PC-3 (cell line): ENCODE results near the gene KRTAP5-4. TPM values are rescaled to one million over a fixed set of nuclear protein-coding genes. Genes with fewer than 3 reads are reported as not detected.
"Not testable (repeated sequence)": the region's sequence is repeated elsewhere in the genome, so short reads cannot be mapped to it uniquely, and the experiment has no call there.

Source experiments
- ATAC-seq: fragments of 200-7000 bp; cut with Tn5 transposase; 2 replicates; pipeline ENCODE4 v1.9.1; 2020; ENCODE audit warnings: mild to moderate bottlenecking, moderate library complexity
- BruUV-seq: library from RNA; stranded (reverse); fragments of 400-500 nt; replicated peaks from 2 replicates; lab custom pipeline; 2021; lab: Mats Ljungman, UMichigan
- CTCF ChIA-PET: fragments of 300-600 bp; sonication (Branson Sonifier 250); formaldehyde crosslinking; loops from one replicate; lab custom pipeline; 2022; ENCODE audit warnings: antibody characterized with exemption; lab: Charles Lee
- POLR2A ChIA-PET: fragments of 300-600 bp; sonication (Branson Sonifier 250); formaldehyde crosslinking; loops from one replicate; lab custom pipeline; 2022; ENCODE audit warnings: antibody characterized with exemption; ENCODE audit not compliant: unreplicated experiment; lab: Charles Lee
- DNase-seq: peaks from one replicate; pipeline ENCODE4 v3.0.0-alpha.2; 2015
- H2AFZ ChIP-seq: fragments of 300-600 bp; sonication (generic); 2 replicates; pipeline ENCODE4 v1.6.0; 2016; ENCODE audit warnings: antibody characterized with exemption, low read length
- H3F3A ChIP-seq: fragments of 300-600 bp; sonication (generic); one replicate; pipeline ENCODE4 v1.6.0; 2017; ENCODE audit warnings: antibody characterized with exemption, low read length, control low read depth, mild to moderate bottlenecking; ENCODE audit not compliant: unreplicated experiment
- H3K27ac ChIP-seq: fragments of 300-600 bp; sonication (generic); 2 replicates; pipeline ENCODE4 v1.5.1; 2016; ENCODE audit warnings: mild to moderate bottlenecking, low read length
- H3K27me3 ChIP-seq: fragments of 300-600 bp; sonication (generic); 2 replicates; pipeline ENCODE4 v1.6.1; 2016; ENCODE audit warnings: low read length, mixed read lengths
- H3K36me3 ChIP-seq: fragments of 300-600 bp; sonication (generic); 2 replicates; pipeline ENCODE4 v1.6.1; 2016; ENCODE audit warnings: low read depth, mixed run types, low read length, mixed read lengths
- H3K4me1 ChIP-seq: fragments of 300-600 bp; sonication (generic); 2 replicates; pipeline ENCODE4 v1.5.1; 2016; ENCODE audit warnings: low read length; ENCODE audit not compliant: insufficient read depth
- H3K4me2 ChIP-seq: fragments of 300-600 bp; sonication (generic); 2 replicates; pipeline ENCODE4 v1.6.0; 2016; ENCODE audit warnings: low read length
- H3K4me3 ChIP-seq: fragments of 300-600 bp; sonication (generic); 2 replicates; pipeline ENCODE4 v1.5.1; 2016; ENCODE audit warnings: mild to moderate bottlenecking, low read length, mixed read lengths
- H3K79me2 ChIP-seq: fragments of 300-600 bp; sonication (generic); 2 replicates; pipeline ENCODE4 v1.6.1; 2017; ENCODE audit warnings: low read length, mixed read lengths
- H3K9ac ChIP-seq: fragments of 300-600 bp; sonication (generic); 2 replicates; pipeline ENCODE4 v1.6.0; 2016; ENCODE audit warnings: mild to moderate bottlenecking, low read length
- H3K9me2 ChIP-seq: fragments of 300-600 bp; sonication (generic); replicated peaks from 2 replicates; pipeline ENCODE4 v1.6.1; 2016; ENCODE audit warnings: mixed run types, low read length, mixed read lengths
- H3K9me3 ChIP-seq: fragments of 300-600 bp; sonication (generic); 2 replicates; pipeline ENCODE4 v1.6.1; 2016; ENCODE audit warnings: low read length, mixed read lengths
- H4K20me1 ChIP-seq: fragments of 300-600 bp; sonication (generic); 2 replicates; pipeline ENCODE4 v1.6.1; 2016; ENCODE audit warnings: low read length, mixed read lengths
- CTCF ChIP-seq: fragments of 300-600 bp; sonication (generic); conservative IDR thresholded peaks from 2 replicates; pipeline ENCODE4 v1.5.1; 2017; ENCODE audit warnings: antibody characterized with exemption, low read depth, mild to moderate bottlenecking, low read length
- EZH2 ChIP-seq: fragments of 300-600 bp; sonication (generic); IDR thresholded peaks from one replicate; pipeline ENCODE4 v1.6.1; 2017; ENCODE audit warnings: antibody characterized with exemption, mild to moderate bottlenecking, low read length; ENCODE audit not compliant: unreplicated experiment
- EZH2phosphoT487 ChIP-seq: fragments of 300-600 bp; sonication (generic); IDR thresholded peaks from 2 replicates; pipeline ENCODE4 v1.6.1; 2018; ENCODE audit warnings: mild to moderate bottlenecking, antibody characterized with exemption, low read length, borderline replicate concordance
- intact Hi-C: fragments of 100-400 bp; cut with micrococcal nuclease; formaldehyde crosslinking; loops from 2 replicates; pipeline ENCODE4 v1.9.0; 2023
- total RNA-seq: library from RNA; depleted of rRNA; stranded (reverse); fragments of >200 nt; gene quantifications from 2 replicates; pipeline ENCODE4 v1.2.3, GENCODE V29; 2014

The KRTAP5-4 gene
- total RNA-seq, 1 experiment from 2014 or later, result not detected

DNA sequence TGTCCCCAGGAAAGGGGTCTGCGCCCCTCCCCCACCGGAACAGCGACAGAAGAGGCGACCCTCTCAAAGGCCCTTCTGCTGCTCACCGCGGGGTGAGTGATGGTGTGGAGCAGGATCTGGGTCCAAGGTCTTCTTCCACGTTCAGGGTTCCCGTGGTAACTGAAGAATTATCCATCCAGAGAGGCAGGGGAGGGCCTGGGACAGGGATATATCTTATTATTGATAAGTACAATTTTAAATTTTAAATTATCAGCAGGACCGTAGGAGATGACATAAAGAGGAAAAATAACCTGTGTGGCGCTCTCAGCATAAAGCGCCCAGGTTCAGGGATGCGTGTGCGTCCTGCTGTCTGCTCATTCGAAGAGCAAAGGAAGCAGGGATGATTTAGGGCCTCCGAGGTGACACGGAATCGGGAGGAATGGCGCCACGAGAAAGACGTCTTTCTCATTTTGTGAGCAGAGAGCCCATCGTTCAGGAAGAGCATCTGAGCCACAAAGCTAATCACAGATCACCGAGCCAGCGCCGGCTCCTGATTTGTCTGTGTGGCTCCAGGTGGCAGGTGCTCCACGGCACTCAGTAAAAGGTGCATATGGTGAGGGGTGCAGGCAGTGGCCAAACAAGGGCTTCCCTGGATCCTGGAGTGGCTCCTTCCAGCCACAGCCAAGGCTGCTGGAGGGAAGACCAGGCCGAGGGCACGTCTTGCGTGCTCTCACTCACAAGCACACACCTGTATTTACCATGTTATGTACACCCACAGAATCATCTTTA lies 26.9 kb upstream of the KRTAP5-4 start:
- Histone ChIP-seq H3F3A (no peaks in the 10 kb centered on the region), H3K9me3 (no peaks in the 10 kb centered on the region), H3K4me3 (no peak overlapping the region), H3K9me2 (no peaks in the 10 kb centered on the region), H2AFZ (no peak overlapping the region), H4K20me1 (no peaks in the 10 kb centered on the region), H3K27me3 (0 out of 2 replicates have a peak, but pooled peaks cover 9% of the 10 kb centered on the region), H3K9ac (no peak overlapping the region), H3K27ac (no peak overlapping the region), H3K79me2 (no peaks in the 10 kb centered on the region), H3K4me1 (no peaks in the 10 kb centered on the region), H3K36me3 (no peaks in the 10 kb centered on the region), H3K4me2 (no peak overlapping the region)
- TF ChIP-seq EZH2phosphoT487 (no peak), CTCF (no peak), EZH2 (no peak)
- intact Hi-C loops, result no loop called here
- no TSS peak for BruUV-seq
- ATAC-seq (no peak), DNase-seq (no peak)
- ChIA-PET CTCF (no interaction called here), POLR2A (no interaction called here)

DNA sequence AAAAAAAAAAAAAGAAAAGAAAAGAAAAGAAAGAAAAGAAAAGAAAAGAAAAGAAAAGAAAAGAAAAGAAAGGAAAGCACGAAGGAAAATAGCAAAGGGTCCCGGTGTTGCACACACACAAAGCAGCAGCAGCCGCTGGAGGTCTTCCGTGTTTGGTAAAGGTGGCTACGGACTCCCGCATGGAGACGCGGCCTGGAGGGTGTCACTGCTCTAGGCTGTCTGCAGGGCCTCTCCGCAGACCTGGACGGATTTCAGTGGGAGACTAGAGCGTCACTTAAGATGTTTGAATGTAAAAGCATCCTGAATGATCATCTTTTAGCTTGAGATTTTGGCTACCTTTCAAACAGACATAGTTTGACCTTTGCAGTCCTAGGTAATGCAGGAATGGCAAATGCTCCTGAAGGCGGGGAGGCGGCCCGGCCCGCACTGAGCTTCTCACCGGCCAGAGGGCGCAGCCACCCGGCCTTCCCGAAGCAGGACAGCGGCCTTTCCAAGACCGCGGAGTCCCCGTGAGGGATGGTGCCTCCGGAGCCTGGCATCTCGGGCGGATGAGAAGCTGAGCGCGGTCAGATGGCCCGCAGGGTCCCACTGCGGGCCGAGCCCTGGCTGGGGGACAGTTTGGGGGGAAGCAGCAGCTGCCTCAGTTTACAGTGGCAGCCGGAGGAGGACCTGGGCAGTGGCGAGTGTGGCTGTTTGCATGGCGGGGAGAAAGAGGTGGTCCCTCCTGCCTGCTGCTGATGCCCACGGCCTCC lies 26.1 kb upstream of the KRTAP5-4 start:
- Histone ChIP-seq H3K79me2 (no peaks in the 10 kb centered on the region), H3K9ac (no peak overlapping the region), H3K9me2 (no peaks in the 10 kb centered on the region), H3F3A (no peaks in the 10 kb centered on the region), H3K27ac (no peak overlapping the region), H2AFZ (no peak overlapping the region), H3K4me3 (no peak overlapping the region), H3K9me3 (no peaks in the 10 kb centered on the region), H4K20me1 (no peaks in the 10 kb centered on the region), H3K36me3 (no peaks in the 10 kb centered on the region), H3K4me1 (no peaks in the 10 kb centered on the region), H3K4me2 (no peak overlapping the region), H3K27me3 (0 out of 2 replicates have a peak, but pooled peaks cover 9% of the 10 kb centered on the region)
- CTCF ChIA-PET, result no interaction called here
- POLR2A ChIA-PET, result no interaction called here
- intact Hi-C loops, result no loop called here
- no peak for DNase-seq
- TF ChIP-seq EZH2 (no peak), EZH2phosphoT487 (no peak), CTCF (no peak)
- no TSS peak for BruUV-seq
- no peak for ATAC-seq

GRCh38 chr11:1646540-1646939 lies 24.6 kb upstream of the KRTAP5-4 start:
- H3K9me3 ChIP-seq, BruUV-seq, POLR2A ChIA-PET, H3K27ac ChIP-seq, H3K79me2 ChIP-seq, H3K4me3 ChIP-seq, DNase-seq, H3K27me3 ChIP-seq, H3K36me3 ChIP-seq, H4K20me1 ChIP-seq, H3K4me2 ChIP-seq, ATAC-seq, H2AFZ ChIP-seq, H3K9ac ChIP-seq, intact Hi-C loops, H3K9me2 ChIP-seq, H3K4me1 ChIP-seq, H3F3A ChIP-seq: not testable (repeated sequence)
- CTCF ChIA-PET, result interaction anchor here (0.6 kb wide), 3 partner anchors 53 to 390 kb away, joined by 3 to 5 read pairs (median 4); no protein-coding TSS in a partner anchor
